MG63 (cell line): ENCODE results near the gene IMMP2L. TPM values are rescaled to one million over a fixed set of nuclear protein-coding genes. Genes with fewer than 3 reads are reported as not detected.

Experiments used
- DNase-seq: peaks from one replicate; pipeline ENCODE4 v3.0.0-alpha.2; 2020
- H3K27me3 ChIP-seq: fragments of 250-450 bp; sonication (Bioruptor Pico); 2 replicates; pipeline ENCODE4 v1.5.1; 2020; ENCODE audit warnings: mild to moderate bottlenecking, moderate library complexity
- H3K36me3 ChIP-seq: fragments of 250-450 bp; sonication (Bioruptor Pico); 2 replicates; pipeline ENCODE4 v1.5.1; 2020; ENCODE audit warnings: mild to moderate bottlenecking, moderate library complexity
- H3K4me3 ChIP-seq: fragments of 250-450 bp; sonication (Bioruptor Pico); 2 replicates; pipeline ENCODE4 v1.5.1; 2020; ENCODE audit warnings: mild to moderate bottlenecking, moderate library complexity
- H3K9me3 ChIP-seq: fragments of 250-450 bp; sonication (Bioruptor Pico); 2 replicates; pipeline ENCODE4 v1.5.1; 2020; ENCODE audit warnings: mild to moderate bottlenecking, moderate library complexity
- total RNA-seq: library from RNA; depleted of rRNA; stranded (reverse); fragments of >200 nt; shearing (Covaris generic); gene quantifications from 2 replicates; pipeline ENCODE4 v1.2.3, GENCODE V29; 2014; ENCODE audit warnings: low replicate concordance

IMMP2L gene
- total RNA-seq, 1 experiment from 2014 or later, result 8.8 TPM

DNA sequence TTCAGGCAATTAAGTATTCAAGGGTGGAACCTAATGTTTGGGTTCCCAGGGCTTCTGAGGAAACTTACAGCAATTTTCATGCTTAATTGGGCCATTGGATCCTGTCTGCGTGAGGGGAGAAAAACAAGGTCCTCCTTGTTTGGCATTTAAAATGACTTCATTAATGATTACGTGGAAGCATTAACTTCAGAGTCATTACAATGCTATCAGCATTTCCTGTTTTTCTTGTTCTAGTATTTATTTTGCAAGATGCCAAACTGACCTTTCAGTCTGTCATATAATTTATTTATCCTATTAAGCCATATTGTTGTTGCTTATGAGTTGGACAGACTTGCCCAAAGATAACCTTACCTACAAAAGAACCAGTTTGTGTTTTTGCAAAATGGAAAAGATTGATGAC lies 795.4 kb downstream of the IMMP2L start:
- no peaks in the 10 kb centered on the region for H3K36me3 ChIP-seq
- no peak overlapping the region for H3K4me3 ChIP-seq
- H3K9me3 ChIP-seq, result no peaks in the 10 kb centered on the region
- no peak for DNase-seq
- H3K27me3 ChIP-seq, result no peaks in the 10 kb centered on the region

DNA sequence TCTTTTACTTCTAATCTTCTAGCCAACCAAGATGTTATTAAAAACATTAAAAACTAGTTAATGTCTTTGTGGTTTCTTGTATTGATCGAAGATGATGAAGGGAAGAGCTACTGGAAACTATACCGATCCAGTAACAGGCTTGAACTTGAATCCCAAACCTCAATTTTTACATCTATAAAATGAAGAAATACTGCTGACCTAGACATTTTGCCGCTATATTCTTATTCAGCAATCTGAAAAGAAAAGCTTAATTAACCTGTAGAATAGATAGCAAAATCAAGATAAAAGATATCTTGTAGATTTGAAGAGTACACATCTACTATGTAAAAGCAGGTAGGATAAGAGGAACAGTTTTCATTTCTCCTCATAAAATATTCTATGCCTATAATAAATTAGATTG lies 797.4 kb downstream of the IMMP2L start:
- Histone ChIP-seq H3K4me3 (no peak overlapping the region), H3K36me3 (no peaks in the 10 kb centered on the region), H3K27me3 (no peaks in the 10 kb centered on the region), H3K9me3 (no peaks in the 10 kb centered on the region)
- no peak for DNase-seq

DNA sequence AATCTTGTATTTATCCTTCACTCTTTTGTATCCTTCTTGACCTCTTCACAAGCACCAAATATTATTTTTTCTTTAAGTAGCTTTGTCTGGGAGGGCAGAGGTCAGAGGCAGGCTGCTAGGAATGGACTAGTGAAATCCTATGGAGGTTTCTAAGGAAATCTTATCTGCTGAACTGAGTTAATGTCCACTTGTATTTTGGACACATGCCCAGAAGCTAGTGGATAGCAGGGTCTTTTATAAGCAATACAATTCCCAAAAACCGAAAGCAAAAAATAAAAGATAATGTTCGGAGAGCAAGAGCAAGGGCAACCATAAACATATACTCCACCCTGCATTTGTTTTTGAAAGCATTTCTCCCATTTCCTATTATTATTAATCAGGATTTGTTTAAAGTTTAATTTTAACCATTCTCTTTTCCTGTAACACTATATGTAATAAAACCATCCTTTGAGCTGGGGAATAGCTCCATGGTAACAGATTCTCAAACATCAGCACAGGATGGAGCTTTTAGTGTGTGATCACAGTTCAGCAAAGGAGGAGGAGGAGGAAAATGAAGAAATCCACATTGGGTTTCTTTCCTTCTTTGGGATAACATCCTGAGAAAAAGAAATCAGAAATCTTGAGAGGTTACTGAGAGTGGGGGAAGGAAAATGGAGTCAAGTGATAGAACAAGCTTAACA lies 799.6 kb downstream of the IMMP2L start:
- no peaks in the 10 kb centered on the region for H3K9me3 ChIP-seq
- H3K27me3 ChIP-seq, result no peaks in the 10 kb centered on the region
- no peak overlapping the region for H3K4me3 ChIP-seq
- no peak for DNase-seq
- H3K36me3 ChIP-seq, result no peaks in the 10 kb centered on the region

DNA sequence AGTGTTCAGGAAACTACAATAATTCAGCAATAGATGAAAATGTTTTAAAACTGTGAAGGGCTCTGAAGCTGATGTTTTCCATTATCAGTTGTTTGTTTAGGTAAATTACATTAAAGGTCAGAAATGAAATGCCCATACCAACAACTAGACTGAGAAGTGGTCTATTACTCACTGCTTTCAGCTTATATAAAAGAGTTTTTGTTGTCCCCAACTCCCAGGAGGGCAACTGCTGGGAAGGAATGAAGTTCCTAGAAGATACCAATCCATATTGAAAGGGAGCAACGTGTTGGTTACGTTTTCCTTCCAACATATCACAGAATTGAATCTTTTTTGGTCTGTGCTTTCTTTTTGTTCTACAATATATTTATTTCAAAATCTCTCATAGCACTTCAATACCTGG lies 802.0 kb downstream of the IMMP2L start:
- H3K27me3 ChIP-seq, result no peaks in the 10 kb centered on the region
- no peak for DNase-seq
- H3K9me3 ChIP-seq, result no peaks in the 10 kb centered on the region
- no peak overlapping the region for H3K4me3 ChIP-seq
- H3K36me3 ChIP-seq, result no peaks in the 10 kb centered on the region

DNA sequence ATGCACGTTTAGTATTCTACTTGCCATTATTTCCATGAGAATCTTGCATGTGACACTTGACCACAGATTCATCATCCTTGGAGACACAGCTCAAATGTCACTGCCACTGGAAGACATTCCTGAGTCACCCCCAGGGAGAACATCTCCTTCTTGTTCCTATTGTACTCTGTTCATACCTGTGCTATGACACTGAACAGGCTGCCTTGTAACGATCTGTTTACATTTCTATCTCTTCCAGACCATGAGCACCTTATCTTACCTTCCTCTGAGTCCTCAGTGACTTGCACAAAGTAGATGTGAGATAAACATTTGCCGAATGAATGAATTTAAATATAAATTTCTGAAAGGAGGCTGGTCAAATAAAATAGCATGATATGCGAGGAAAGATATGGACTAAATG lies 803.2 kb downstream of the IMMP2L start:
- H3K9me3 ChIP-seq, result no peaks in the 10 kb centered on the region
- no peaks in the 10 kb centered on the region for H3K27me3 ChIP-seq
- DNase-seq, result no peak
- no peaks in the 10 kb centered on the region for H3K36me3 ChIP-seq
- H3K4me3 ChIP-seq, result no peak overlapping the region

DNA sequence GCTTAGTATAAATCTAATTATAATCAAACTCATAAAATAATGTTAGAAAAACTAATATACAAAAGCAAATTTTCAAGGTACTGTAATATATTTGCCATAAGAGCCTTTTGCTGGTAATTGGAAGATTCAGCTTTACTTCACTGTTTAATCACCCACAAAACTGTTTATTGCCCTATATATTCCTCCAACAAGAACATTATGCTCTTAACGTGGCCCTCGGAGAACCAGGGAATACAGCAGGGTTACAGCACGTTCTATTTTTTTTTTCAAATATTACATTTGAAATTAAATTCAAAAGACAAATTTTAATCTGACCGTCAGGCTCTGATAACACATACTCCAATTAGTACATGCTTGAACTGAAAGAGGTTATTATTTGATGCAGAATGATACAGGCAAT lies 807.6 kb downstream of the IMMP2L start:
- Histone ChIP-seq H3K4me3 (no peak overlapping the region), H3K27me3 (no peaks in the 10 kb centered on the region), H3K36me3 (no peaks in the 10 kb centered on the region), H3K9me3 (no peaks in the 10 kb centered on the region)
- no peak for DNase-seq

DNA sequence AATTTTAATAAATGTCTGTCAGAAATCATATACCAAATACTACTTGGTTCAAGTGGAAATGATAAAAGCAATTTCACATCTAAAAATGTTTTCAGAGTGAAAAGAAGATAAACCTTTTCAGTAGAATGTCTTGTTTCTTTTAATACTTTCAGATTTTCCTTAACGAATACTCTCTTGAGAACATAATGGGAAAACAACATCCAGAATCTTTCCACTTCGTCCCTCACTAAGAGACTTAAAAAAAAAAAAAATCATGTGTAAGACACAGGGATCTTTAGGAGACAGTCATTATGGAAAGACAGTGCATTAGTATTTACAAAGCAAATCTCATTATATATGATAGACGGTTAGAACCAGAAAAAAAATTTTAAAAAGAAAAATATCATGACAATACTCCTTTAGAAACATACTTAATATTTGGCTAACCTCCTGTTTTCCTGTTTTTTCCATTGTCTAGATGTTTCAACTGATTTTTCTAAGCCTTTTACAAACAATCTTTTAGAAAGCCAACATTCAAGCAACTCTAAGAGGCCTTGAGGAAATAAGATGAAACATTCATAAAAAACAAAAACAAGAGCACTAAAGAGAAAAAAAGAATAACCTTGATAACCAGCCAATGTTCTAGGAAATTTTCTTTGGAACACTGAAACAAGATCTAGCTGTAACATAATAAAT lies 811.2 kb downstream of the IMMP2L start:
- no peaks in the 10 kb centered on the region for H3K27me3 ChIP-seq

DNA sequence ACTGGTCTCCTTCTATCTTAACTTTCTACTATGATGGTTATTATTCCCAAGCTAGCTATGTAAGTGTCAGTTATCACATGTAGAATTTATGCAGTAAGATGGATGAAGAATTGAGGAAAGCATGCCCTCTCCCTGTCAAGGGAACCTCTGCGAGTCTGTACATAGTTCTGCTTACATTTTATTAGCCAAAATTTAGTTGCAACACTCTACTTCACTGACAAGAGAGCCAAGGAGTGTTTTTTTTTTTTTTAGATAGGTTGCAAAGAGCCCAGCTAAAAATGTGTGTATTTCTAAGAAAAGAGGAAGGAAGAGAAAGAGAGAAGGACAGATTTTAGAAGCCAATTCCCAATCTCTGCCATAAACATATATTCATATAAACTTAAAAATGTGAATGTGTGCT lies 829.1 kb downstream of the IMMP2L start:
- no peaks in the 10 kb centered on the region for H3K27me3 ChIP-seq
- H3K9me3 ChIP-seq, result no peaks in the 10 kb centered on the region
- H3K4me3 ChIP-seq, result no peak overlapping the region
- no peaks in the 10 kb centered on the region for H3K36me3 ChIP-seq
- DNase-seq, result no peak

More for the DNA sequence above, 811.2 kb downstream of the IMMP2L start:
- Histone ChIP-seq H3K9me3 (no peaks in the 10 kb centered on the region), H3K4me3 (no peak overlapping the region), H3K36me3 (no peaks in the 10 kb centered on the region)
- no peak for DNase-seq

DNA sequence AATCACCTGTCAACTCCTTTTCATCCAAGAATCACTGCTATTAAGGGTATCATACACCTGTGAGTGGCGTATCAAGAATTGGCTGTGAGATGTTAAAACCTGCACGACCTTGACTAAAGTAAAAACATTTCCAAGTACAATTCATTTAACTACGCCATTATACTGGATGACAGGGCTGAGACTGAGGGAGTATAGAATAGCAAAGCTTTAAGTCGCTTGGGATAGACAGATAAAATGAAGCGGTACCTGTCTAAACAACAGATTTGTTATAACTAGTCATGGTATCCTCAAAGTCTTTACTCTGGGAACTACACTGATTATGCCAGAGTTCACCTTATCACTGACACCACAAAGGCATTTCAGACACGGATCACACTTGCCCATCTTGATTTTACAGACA lies 837.5 kb downstream of the IMMP2L start:
- no peaks in the 10 kb centered on the region for H3K27me3 ChIP-seq
- H3K36me3 ChIP-seq, result no peaks in the 10 kb centered on the region
- no peak overlapping the region for H3K4me3 ChIP-seq
- no peaks in the 10 kb centered on the region for H3K9me3 ChIP-seq
- no peak for DNase-seq

DNA sequence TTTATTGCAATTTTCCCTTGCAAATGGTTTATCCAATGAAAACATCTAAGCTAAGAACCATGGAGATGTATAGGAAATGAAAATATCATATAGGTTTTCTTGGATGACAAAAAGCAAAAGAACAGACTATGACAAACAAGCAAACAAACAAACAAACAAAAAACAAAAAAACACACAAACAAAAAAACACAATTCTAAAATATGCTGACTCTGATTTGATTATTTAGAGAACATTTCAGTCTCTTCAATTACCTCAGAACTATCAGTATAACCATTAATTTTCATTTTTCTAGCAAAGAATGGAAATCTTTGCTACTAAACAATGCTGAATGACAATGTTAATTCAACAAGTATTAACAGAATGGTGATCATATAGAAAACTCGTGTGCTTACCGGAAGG lies 840.9 kb downstream of the IMMP2L start:
- Histone ChIP-seq H3K9me3 (no peaks in the 10 kb centered on the region), H3K4me3 (no peak overlapping the region), H3K27me3 (no peaks in the 10 kb centered on the region), H3K36me3 (no peaks in the 10 kb centered on the region)
- no peak for DNase-seq

DNA sequence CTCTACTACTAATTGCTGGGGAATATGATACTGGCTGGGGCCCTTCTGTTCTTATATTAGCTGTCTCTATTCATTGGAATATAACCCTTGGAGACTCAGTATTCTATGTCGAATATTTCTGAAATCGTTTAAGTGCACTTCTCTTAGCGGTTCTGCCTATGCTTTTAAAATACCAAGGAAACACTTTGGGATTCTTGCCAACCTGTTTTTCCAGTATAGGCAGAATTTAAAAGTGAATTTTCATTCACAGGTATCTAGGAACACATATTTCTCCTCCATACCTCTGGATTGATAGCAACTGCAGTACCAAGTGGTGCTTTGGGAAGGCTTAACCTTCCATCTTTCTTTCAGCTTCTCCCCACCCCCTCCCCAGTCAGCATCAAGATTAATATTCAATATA lies 841.7 kb downstream of the IMMP2L start:
- Histone ChIP-seq H3K36me3 (no peaks in the 10 kb centered on the region), H3K4me3 (no peak overlapping the region), H3K9me3 (no peaks in the 10 kb centered on the region), H3K27me3 (no peaks in the 10 kb centered on the region)
- no peak for DNase-seq

DNA sequence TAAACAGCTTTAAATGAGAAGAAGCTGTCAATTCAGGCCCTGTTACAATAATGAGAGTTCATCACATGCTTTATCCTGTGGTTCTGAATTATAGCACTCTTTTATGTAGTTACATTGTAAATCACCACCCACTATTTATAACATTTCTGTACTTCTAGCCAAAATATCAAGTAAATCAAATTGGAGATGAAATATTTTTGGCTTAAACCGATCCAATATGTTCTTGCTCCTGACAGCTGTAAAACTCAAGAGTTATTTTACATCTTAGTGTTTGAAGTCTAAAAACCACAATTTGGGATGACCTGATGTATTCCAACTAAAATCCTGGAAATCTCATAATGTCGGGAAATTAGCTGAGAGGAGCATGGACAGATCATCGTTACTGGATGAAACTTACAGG lies 842.6 kb downstream of the IMMP2L start:
- Histone ChIP-seq H3K27me3 (no peaks in the 10 kb centered on the region), H3K36me3 (no peaks in the 10 kb centered on the region), H3K4me3 (no peak overlapping the region), H3K9me3 (no peaks in the 10 kb centered on the region)
- no peak for DNase-seq

DNA sequence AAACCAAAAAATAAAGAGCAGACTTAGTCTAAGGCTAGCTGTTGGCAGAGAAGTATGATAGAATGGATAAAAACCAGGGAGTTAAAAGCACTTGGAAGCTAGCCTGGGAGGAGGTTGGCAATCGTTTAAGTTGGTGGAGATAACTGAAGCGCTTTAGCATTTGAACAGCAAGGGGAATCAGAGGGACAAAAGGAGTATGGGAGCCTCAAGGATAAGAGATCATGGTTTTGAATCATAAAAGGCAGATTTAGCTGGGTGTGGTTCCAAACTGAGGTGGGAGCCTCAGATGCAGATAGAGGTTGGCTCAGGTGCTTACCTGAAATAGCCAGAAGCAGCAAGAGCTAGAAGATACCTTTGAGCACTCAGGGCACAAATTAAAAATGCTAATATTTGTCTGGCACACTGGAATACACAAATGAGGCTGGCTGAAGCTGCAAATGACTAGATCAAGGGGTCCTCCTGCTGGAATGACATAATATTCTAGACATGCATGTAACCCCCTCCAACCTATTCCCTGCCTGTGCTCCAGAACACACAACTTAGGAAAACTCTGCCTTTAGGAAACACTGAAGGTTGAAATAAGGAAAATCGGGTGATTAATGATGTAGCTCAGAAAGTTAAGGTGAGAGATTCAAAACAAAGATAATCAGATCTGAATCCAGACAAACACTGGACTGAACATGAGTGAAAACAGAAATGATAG lies 843.6 kb downstream of the IMMP2L start:
- Histone ChIP-seq H3K27me3 (no peaks in the 10 kb centered on the region), H3K4me3 (no peak overlapping the region), H3K36me3 (no peaks in the 10 kb centered on the region), H3K9me3 (no peaks in the 10 kb centered on the region)
- DNase-seq, result no peak

DNA sequence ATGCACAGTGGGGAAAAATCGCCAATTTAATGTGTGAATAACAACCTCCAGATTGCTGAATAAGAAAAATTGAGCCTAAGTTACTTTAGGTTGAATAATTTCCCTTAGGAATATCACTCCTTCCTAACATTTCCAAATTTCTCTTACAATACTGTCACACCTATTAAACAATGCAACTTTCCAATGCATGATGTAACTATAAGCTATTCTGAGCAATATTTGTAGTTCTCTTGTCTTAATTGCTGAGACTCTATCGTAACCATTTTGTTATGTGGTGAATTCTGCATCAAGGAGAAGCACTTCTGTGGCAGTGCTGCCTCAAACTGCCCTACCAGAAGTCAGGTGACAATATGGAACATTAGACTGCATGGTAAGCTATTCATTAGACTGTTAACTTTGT lies 858.1 kb downstream of the IMMP2L start:
- DNase-seq, result no peak
- Histone ChIP-seq H3K4me3 (no peak overlapping the region), H3K9me3 (no peaks in the 10 kb centered on the region), H3K36me3 (no peaks in the 10 kb centered on the region), H3K27me3 (no peaks in the 10 kb centered on the region)

DNA sequence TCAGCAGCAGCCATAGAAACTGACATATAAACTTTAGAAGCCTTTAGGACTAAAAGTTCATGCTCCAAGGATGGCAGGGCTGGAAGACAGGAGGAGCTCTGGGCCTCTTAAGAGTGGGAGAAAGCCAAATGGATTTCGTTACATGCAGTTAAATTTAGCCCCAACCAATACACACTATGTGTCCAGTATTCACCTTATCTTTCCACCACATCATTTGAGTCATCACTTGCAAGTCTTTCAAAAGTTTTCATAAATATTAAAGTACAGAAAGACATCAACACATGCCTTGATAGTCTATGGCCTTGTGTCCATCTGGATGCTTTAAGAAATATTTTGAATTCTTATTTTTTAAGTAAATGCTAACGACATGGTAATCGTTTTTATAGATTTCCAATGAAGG lies 863.7 kb downstream of the IMMP2L start:
- Histone ChIP-seq H3K9me3 (no peaks in the 10 kb centered on the region), H3K27me3 (no peaks in the 10 kb centered on the region), H3K4me3 (no peak overlapping the region), H3K36me3 (no peaks in the 10 kb centered on the region)
- DNase-seq, result no peak

DNA sequence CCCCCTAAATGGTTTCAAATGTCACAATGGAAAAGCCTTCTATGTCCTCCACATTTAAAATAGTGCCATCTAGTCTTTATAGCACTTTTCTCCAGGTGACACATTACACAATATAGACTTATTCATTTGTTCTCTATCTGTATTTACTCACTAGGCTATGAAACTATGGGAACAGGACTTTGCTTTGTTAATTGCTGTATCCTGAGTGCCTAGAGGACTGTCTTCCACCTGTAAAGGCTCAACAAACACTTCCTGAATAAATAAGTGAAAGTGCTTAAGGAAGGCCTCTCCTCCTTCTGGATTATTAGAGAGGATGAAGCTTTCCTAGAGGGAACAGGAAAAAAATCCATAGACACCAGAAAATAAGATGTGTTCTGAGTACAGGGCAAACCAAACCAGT lies 868.9 kb downstream of the IMMP2L start:
- H3K36me3 ChIP-seq, result no peaks in the 10 kb centered on the region
- no peaks in the 10 kb centered on the region for H3K9me3 ChIP-seq
- DNase-seq, result no peak
- H3K4me3 ChIP-seq, result no peak overlapping the region
- H3K27me3 ChIP-seq, result no peaks in the 10 kb centered on the region

DNA sequence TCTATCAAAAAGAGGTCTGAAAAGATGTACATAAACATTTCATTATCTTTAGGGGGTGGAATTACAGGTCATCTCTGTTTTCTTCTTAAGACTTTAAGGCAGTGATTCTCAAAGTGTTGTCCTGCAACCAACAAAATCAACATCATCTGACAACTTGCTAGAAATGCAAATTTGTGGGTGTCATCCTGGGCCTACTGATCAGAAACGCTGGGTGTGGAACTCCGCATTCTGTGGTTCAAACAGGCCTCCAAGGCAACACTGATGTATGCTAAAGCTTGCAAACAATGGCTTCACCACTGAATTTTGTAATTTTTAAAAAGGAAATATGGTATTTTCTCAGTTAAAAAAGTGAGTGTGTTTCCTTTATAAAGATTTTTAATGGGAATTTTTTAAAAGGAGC lies 873.4 kb downstream of the IMMP2L start:
- H3K9me3 ChIP-seq, result no peaks in the 10 kb centered on the region
- H3K4me3 ChIP-seq, result no peak overlapping the region
- H3K27me3 ChIP-seq, result no peaks in the 10 kb centered on the region
- DNase-seq, result no peak
- no peaks in the 10 kb centered on the region for H3K36me3 ChIP-seq

DNA sequence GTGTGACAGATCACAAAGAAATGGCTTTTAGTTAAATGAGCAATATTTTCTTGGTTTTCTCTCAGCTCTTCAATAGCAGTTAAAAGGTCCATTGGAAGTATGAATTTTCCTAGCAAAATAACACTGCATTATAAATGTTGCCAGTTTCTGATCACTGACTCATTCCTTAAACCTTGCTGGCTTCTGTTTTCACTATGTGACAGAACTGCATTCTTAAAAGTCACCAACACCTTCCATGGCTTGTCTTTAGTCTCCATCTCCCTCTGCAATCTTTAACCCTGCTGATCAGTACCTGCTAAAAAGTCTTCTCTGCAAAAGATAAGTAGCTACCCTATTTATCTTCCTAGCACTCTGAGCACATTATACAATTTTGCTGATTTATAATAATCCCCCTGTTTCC lies 876.4 kb downstream of the IMMP2L start:
- Histone ChIP-seq H3K36me3 (no peaks in the 10 kb centered on the region), H3K9me3 (no peaks in the 10 kb centered on the region), H3K27me3 (no peaks in the 10 kb centered on the region), H3K4me3 (no peak overlapping the region)
- DNase-seq, result no peak
